Stimulated activated CD4-positive, alpha-beta T cell treated with anti-CD3 and anti-CD28 coated beads, Interleukin-4, amount 100 ng/mL, for 4 hours (primary cell): ENCODE data around the gene PLA2G4E.

Source experiments
- DNase-seq, 2 experiments: peaks; one replicate each; pipeline ENCODE4 v3.0.0-alpha.2; 2020

Gene PLA2G4E

DNA sequence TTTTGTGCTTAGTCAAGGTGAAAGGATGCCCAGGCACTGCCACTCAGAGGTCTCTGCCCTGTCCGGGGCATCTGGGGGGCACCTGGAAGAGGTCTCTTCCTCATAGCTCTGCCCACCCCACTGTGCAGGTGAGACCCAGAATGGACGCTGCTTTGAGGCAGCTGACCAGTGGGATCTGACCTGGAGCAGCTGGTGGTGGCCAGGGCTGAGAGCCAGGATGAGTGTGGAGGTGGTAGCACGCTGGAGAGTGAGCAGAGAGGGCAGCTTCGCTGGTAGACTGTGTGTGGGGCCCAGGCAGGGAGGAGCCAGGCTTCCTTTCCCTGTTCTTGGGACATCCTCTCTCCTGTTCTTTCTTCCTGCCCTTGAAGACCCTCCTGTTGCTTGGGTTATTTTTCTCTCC lies 32.2 kb upstream of the PLA2G4E start:
- no peak for DNase-seq

DNA sequence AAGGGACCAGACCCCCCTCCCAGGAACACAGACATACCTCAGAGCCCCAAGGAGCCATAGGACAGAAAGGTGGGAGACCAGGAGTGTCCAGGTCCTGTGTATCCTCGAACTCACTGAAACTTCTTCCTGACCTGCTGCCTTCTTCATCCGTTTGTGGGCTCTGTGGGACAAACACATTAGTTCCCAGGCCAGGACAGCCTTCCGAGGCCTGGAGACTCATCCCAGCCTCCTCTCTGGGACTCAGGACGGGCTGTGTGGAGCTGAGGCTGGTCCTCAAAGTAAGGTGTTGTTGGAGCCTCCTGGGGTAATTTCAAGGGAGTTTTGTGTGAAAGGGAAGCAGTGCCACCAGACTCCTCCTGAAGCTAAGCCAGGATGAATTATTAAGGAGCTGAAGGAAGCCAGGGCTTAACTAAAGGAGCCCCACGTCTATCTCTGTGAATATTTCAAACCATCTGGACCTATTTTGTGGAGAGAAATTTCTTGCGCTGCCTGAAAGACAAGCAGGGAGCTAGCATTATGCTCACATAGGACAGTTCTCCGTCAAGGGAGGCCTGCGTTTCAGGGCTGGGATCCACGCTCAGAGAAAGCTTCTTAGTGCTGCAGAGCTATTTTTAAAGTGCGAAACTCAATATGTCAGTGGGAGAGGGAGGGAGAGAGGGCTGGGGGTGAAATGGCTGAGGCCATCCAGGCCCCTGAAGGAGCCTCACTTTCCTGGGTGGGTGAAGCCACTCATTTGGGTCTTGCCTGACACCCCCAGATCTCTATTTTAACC lies 29.8 kb upstream of the PLA2G4E start:
- DNase-seq = no peak

DNA sequence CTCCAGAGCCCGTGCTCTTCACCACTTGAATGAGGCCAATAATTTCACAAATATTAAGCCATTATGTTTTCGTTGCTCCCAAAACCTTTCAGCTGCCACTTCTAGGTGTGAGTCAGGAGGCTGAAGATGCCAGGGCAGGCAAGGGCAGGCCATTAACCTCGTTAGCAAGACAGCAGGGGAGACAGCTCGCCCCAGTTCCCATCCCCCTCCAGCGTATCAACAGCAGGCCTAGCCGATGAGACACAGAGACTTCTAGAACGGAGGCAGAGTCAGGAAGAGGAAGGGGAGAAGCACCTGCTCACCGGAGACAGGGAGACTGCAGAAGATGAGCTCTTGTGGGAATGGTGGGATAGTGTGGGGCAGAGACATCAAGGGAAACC lies 28.0 kb upstream of the PLA2G4E start:
- no peak for DNase-seq

DNA sequence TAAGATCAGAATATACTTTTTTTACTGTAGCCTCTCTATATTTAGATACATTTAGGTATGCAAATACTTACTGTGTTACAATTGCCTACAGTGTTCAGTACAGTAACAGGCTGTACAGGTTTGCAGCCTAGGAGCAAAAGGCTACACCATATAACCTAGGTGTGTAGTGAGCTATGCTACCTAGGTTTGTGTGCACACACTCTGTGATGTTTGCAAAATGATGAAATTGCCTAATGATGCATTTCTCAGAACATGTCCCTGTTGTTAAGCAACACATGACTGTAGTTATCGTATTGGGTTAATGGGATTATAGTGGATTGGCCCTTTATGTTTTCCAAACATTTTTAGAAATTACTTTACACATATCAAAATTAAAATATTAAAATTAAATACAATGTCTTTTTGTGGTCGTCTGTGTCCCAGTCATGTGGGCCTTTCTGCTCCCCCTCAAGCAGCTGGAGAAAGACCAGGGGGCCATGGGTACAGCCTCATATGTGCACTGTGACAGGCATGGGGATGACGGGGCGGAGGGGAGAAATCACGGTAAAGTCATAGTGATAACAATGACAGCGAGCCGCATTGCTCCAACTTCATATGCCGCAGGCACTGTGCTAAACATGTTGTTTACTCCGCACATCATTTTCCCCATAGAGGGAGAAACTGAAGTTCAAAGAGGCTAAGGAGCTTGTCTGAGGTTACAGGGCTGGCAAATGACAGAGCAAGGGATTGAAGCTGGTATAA lies 27.4 kb upstream of the PLA2G4E start:
- no peak for DNase-seq

DNA sequence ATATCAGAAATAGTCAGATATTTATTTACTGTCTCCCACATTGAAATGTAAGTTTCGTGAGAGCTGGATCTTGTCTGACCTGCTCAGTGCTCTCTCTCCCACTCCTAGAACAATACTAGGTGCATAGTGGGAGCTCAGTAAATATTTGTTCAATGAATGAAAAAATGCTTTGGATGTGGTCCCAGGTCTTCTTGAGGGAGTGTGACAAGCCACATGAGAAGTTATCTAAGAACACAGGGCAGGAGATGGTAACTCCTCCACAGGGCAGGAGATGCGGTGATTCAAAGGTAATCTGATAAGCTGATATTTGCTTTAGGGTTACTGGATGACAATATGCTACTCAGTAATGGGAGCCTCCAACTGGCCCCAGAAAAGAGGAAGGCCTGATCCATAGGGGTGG lies 25.8 kb upstream of the PLA2G4E start:
- DNase-seq = no peak

DNA sequence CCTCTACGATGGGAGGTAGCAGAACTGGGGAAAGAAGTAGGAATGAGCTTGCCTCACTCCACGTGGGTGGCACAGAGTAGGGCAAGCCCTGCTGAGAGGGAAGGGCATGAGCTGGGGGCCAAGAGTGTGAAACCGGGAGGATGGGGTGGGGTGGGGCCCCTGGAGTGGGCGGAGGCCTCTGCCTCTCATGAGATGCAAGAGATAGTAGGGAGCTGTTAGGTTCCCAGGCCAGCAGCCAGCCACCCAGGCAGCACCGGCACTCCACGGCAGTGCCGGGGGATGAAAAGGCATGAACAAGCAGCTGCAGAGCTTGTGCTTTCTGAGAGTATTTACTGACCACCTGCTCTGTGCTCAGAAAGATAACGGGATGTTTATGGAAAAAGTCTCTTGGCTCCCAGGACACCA lies 24.4 kb upstream of the PLA2G4E start:
- DNase-seq = no peak

DNA sequence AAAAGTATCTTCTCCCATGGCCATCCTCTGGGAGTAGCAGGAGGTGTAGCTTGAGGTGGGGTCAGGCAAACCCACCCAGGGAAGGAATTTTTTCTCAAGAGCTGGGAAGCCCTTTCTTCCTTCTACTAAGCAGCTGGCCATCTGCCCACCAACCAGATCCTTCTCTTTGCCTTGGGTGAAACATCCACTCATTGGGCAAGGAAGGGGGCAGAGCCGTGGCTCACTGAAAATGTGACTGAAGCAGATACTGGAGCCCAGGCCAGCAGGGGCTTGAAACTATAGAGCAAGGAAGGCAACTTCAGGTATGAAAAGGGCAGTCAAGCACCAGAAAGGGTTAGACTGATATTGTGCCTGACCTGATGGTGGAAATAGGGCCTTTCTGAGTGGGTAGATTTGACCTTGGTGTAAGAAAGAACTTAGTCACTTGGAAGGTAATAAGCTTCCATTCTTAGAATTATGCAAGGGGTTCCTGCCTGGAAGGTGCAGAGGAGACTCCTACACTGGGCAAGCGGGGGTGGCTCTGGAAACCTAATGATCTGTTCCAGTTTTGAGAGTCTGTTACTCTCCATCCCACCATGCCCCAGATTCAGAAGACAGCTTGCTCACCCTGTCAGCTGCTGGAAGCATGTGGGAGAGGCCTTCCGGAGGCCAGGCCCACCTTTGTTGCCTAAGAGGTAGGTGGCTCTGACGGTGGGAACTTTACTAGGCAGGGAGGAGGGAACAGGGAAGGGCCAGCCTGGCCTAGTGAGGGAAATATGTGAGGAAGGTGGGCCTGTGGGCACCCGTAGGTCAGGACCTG lies 22.0 kb upstream of the PLA2G4E start:
- no peak for DNase-seq

DNA sequence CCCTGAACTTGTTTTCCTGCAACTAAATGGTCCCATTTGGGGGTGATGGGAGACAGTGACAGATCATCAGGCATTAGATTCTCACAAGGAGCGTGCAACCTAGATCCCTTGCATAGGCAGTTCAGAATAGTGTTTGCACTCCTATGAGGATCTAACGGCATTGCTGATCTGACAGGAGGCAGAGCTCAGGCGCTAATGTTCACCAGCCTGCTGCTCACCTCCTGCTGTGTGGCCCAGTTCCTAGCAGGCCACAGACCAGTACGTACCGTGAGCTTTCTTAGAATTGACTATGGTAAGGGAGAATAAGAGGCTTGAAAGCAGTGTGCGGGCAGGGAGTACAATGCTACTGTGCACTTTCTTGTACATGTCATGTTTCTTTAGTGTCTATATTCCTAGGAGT lies 17.6 kb upstream of the PLA2G4E start:
- no peak for DNase-seq

DNA sequence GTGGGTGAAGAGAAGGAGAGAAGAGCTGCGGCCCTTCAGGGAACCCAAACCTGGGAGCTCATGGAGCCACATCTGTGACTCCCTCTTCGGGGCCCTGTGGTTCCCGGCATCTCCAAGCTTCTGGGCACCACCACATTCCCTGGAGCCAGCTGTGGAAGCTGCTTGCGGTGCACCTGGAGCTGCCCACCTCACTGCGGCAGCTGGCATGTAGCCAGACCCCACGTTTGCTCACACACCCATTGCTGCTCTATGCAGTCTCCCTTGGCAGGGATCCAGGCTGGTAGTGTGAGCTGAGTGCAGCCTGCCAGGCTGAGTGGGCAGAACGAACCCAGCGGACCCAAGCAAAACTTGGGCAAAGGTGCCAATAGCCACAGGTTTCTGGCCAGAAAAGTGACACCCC lies 16.8 kb upstream of the PLA2G4E start:
- no peak for DNase-seq

DNA sequence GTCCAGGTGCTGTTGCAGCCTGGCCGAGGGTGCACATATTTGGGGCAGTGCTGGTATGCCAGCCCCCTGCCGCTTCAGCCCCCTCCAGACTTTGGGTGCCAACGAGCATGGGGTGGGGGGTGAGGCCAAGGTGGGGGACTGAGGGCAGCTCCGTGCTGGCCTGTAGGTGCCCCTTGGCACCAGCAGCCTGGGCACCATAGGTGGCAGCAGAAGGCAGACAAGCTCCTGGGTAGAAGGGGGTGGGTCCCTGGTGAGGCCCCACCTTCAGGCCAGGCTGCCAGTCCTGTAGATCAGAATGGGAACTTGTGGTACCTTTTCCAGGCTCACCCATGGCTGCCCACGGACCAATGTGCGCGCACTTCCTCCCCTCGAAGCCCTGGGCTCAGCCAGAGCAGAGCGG lies 16.1 kb upstream of the PLA2G4E start:
- no peak for DNase-seq

DNA sequence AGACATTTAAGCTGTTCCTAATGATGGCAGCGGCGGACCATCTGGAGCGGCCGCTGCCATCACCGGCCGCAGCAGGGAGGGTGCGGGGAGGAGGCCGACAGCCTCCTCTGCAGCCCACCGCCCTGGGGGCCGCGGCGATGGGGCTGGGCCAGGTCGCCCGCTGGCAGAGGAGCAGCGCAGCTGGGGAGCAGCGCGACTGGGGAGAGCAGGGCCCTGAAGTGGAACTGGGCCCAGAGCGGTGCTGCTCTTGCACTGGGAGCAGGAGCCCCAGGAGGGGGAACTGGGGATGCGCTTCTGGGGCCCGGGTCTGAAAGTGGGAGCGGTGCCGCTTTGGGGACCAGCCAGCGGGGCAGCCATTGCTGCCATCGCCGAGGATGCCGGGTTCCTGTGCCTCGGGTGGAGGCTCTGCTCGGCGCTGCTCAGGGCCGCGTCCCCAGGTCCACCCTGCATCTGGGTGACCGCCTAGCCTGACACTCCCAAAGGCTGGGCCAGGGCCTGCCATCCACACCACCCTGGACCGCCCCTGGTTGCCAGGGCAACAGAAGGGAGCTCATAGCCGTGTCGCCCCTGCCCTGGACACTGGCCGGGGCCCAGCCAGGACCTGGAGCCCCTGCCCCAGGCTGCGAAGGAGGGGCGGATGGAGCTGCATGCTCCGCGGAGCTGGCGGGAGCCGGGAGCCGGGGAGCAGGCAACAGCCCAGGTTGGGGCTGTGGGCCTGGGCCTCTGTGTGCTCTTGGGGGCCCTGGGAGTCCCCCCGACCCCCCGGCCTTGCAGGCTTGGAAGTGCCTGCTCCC lies 15.5 kb upstream of the PLA2G4E start:
- no peak for DNase-seq

DNA sequence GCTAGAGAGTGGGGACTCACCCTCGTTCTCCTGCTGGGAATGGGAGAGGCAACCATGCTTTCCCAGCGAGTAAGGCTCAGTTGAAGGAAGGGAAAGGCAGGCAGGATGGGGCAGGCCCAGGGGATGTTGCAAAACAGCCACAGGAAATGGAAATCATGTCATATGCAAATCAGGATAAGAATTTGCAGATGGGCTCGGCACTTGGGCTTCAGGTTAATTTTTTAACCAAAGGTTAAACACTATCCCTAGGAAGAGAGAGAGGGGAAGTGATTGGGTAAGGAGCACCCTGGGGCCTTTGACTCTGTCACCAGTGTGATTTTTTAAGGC lies 14.6 kb upstream of the PLA2G4E start:
- DNase-seq = no peak

DNA sequence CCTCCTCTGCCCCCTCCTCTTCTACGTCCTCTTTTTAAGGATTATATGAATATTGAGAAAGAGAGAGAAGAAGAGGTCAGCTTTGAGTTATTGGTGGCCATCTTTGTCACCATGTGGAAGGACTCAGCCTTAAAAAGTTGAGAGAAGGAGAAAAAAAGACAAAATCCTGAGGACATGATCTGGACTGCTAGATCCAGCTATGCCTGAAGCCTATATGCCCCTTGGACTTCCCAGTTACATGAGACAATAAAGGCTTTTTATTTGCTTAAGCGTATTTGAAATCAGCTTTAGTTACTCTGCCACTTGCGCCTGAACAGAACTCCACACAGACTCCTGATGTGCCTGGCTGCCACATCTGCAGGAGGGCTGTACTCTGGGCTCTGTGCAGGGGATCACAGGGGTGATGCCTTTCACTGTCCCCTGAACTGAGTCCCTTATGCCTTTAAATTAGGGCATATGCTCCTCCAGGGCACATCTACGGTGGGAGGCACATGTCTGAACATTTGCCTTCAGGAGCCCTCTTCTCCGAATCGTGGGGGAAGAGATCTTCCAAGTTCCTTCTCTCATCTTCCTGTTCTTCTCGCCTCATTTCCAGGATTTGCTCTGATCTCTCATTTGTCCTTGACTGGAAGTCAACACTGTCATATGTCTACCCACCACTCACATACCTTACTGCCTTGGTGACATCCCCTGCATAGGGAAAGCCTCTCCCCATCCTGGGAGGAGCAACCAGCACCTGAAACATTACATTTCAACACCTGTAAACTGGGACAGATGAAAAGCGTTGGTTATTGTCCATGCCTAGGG lies 14.0 kb upstream of the PLA2G4E start:
- no peak for DNase-seq

DNA sequence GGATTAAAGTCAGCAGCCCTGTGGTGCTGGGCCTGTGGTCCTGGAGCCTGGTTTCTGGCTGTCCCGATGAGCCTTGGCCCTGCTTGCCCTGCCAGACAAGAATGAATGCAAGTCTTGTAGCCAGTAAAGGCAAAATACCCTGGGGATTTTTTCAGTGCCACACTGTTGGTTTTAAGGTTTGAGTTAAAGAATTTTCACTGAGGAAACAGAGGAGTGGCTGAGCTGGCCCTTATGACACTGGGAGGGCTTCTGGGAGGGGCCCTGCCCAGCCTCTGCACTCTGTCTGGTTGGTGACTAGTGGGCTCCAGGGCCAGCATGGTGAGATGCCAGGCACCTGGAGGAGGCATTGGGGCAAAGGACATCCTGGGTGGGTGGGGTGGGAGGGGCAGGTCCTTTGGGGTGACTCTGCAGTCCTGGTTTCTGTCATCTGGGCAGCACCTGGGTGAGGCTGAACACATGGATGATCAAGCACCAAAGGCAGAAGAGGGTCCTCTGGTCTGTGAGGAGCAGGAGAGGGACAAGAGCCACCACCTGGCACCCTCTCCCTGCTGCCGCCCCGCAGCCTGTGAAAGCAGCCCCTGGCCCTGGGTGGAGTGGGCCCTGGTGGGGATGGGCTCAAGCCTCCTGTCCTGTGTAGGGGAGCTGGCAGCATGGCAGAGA lies 12.5 kb upstream of the PLA2G4E start:
- no peak for DNase-seq

DNA sequence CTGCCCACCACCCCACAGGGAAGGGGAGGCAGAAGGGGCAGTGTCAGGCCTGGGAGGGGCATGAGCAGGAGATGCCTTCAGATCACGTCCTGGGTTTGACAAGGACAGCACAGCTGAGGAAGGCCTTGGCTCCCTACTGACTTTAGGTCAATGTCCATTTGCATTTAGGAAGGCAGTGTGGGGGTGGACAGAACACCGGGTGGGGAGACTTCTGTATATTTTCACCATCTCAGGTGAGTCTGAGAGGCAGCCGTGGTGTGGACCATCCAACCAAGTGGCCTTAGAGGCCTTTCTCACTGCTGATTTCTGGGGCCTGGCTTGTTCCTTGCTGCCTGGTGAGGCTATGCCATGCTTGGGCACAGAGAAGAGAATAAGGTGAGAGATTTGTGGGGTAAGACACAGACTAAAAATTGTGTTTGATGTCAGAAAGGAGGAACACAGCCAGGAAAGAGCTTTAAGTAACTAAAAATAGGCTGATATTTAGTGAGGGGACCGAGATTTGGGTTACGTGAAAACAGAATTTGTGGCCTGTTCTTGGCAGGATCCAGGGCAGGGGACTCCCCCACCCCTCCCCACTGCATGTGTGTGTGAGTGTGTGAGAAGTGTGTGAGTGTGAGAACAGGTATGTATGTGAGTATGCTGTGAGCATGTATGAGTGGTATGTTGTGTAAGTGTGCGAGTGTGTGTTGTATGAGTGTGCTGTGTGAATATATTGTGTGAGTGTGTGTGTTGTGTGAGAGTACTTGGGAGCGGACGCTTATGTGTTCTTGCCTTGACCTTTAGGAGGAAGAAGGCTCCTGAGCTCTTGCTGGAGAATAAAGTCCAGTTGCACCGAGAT lies 11.8 kb upstream of the PLA2G4E start:
- DNase-seq = no peak

DNA sequence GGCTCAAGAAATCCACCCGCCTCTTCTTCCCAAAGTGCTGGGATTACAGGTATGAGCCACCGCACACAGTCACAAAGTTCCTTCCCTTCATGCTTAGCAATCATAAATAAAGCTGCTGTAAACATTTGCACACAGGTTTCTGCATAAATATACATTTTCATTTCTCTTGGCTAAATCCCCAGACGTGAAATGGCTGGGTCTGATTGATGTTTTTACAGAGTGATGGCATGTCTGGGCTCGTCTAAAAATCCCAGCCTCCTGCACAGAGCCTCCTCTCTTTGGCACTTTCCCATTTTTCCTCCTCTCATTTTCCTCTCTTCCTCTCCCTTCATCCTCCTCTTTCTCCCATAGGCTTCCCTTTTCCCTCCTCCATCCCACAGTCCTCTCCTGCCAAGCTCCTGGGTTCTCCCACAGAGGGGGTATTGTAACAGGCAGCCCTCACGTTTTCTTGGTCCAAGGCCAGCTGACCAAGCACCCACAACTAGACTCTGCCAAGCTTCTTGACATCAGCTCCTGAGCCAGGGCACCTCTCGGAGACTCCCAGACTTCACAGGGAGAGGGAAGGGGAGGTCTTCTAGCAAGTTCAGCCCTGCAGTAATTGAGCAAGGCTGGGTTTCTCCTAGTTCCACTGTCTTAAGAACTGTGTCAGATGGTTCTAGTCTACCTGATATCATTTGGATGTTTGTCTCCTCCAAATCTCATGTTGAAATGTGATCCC lies 10.5 kb upstream of the PLA2G4E start:
- no peak for DNase-seq

DNA sequence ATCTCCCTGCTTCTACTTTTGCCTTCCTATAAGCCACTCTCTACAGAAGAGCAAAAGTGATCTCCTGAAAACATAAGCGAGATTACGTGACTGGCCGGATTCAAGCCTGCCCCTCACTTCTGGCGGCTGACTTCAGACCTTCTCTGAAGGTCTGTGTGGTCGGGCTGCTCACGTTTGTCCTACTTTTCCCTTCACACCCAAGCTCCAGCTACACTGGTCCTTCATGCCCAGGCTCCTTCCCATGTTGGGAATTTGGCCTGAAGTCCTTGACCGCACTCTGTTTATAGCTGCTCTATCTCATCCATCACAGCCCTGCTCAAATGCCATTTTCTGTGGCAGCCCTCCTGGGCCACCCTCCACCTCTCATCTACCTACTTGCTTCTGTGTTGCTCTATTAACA lies 6.7 kb upstream of the PLA2G4E start:
- no peak for DNase-seq

DNA sequence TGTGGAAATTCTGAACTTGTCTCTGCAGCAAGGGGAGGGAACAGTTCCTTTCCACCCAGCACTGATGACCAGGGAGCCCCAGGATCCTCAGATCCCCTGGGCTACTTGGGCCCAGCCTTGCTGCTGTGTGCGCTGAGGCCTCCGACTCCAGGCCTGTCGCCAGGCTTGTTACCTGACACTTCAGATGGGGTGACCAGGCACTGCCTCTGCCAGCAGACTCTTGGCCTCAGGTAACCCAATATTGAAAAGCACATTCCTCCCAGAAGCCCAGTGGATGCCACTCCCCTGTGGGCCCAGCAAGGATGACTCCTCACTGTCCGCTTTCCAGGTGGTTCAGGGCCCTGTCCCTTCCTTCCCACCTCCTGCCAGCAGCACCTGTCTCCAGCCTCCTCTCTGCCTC lies 3.5 kb upstream of the PLA2G4E start:
- DNase-seq = no peak

DNA sequence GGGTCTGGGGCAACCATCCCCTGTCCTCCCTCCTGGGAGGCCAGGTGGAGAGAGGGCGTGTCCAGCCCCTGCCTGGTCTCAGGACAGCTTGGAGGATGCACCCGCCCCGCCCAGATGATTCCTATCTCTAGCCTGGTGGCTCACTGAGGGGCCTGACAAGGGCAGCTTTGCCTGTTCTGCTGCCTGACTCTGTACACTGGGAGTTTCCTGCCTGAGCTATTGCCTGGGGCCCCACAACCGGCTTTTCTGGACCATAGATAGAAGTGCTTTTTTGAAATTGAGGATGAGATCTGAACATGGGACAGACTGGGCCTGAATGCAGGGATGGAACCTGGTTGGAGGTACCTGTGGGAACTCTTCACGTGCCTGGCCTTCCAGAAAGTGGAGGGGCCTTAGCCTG lies 751 bp upstream of the PLA2G4E start:
- DNase-seq = no peak
